Measurements from ENCODE around the gene LCLAT1.

LCLAT1 gene

DNA sequence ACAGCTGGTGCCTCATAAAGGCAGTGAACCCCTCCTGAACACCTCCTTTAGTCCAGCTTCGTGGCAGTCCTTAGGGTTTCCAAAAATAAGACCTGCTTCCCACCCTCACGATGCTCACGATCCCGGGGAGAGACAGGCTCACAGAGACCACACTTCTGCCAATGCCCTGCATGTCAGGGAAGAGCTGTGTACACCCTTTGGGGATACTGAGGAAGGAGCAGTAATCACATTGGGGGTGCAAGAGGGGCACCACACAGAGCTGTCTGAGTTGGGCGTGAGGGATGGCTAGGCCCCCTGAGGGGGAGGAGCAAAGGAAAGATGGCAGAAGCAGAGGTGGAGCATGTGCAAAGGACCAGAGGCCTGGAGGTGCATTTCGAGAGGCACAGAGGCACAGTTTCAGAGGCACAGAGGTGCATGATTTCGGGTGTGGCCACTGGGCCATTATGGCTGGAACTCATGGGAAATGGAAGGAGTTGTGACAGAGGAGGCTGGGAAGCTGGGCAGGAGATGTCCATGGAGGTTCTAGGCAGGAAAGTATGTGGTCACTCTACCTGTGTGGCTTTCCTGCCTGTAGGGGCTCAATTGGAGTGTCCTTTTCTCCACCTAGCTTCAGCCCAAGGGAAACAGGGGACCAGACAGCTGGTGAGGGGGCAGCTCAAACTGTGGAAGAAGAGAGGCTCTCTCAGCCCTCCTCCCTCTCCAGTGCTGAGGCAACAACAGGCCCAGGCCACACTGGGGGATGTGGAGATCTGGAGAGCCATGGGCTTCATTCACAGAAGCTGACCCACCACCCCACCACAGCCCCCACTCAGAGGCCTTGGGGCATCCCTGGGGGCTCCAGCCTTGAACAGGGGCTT, 244.3 kb downstream of the LCLAT1 start:
- Histone ChIP-seq H3K9me3 (ENCODE audit: control insufficient read depth, insufficient read depth, low read length) (no peaks in the 10 kb centered on the region), H3K36me3 (ENCODE audit: insufficient read depth, low read length) (no peaks in the 10 kb centered on the region), H3K4me1 (ENCODE audit: insufficient read depth, low read length) (no peaks in the 10 kb centered on the region), H3K9ac (ENCODE audit: low read depth, low read length) (no peak overlapping the region)

DNA sequence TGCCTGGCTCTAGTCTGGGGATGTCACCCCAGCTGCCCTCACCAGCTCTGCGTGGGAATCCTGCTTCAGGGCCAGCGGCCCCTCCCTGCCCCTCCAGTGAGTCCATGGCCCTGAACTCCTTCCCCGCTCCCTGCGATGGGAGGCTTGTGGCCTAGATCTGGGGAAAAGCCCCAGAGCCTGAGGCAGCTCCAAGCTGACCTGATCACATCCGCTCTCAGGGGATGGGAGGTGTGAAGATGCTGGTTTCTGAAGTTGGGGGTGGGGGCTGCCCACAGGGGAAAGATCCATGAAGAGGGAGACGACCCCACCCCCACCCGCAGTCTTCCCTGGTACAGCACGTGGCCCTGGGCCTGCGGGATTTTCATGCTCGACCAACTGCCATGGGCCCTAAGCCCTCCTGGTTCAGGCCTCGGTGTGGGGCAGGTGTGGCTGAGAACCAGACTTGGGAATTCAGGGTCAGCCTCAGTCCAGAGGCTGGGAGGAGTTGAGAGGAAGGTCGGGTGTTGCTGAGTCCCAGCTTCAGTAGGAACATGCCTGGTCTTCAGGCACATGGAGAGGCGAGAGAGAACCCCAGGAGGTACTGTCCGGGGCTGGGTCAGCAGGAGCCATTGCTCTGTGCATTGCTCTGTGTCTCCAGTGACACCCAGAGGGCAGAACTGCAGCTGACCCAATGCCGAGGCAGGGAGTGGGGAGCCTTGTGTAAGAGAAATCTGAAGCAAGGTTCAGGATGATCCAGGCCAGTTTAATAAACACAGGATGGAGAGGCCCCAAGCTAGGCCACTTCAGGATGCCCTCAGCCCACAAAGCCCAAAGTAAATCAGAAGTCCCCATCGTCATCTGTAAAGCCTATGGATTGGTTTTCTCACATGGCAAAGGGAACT, 245.1 kb downstream of the LCLAT1 start:
- no peaks in the 10 kb centered on the region for H3K4me1 ChIP-seq (ENCODE audit: insufficient read depth, low read length)
- H3K9ac ChIP-seq (ENCODE audit: low read depth, low read length), result no peak overlapping the region
- H3K9me3 ChIP-seq (ENCODE audit: control insufficient read depth, insufficient read depth, low read length), result no peaks in the 10 kb centered on the region
- H3K36me3 ChIP-seq (ENCODE audit: insufficient read depth, low read length), result no peaks in the 10 kb centered on the region

DNA sequence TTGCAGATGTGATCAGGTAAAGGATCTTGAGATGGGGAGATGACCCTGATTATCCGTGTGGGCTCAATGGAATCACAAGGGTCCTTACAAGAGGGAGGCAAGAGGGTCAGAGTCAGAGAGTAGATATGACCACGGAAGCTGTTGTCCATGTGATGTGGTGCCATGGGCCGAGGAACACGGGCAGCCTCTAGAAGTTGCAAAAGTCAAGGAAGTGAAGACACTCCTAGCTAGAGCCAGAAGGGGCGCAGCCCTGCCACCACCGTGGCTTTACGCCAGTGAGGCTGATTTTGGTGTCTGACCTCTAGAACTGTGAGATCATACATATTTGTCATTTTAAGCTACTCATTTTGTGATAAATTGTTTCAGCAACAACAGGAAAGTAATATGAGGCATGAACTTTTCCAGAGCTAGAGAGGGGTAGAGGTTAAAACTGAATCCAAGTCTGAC, 245.8 kb downstream of the LCLAT1 start:
- Histone ChIP-seq H3K36me3 (ENCODE audit: insufficient read depth, low read length) (no peaks in the 10 kb centered on the region), H3K4me1 (ENCODE audit: insufficient read depth, low read length) (no peaks in the 10 kb centered on the region), H3K9me3 (ENCODE audit: control insufficient read depth, insufficient read depth, low read length) (no peaks in the 10 kb centered on the region), H3K9ac (ENCODE audit: low read depth, low read length) (no peak overlapping the region)

Data from ES-I3 (cell line).